MCF 10A (cell line): Measurements from ENCODE around the gene CACNG4. TPM values are rescaled to one million over a fixed set of nuclear protein-coding genes. Genes with fewer than 3 reads are reported as not detected.
A peak's percentile ranks its signal among the peaks of the same experiment; 100 is the strongest.

Experiments used
- BruUV-seq: library from RNA; stranded (reverse); fragments of 400-500 nt; replicated peaks from 2 replicates; lab custom pipeline; 2021; lab: Mats Ljungman, UMichigan
- CTCF ChIA-PET: fragments of 300-600 bp; sonication (Branson Sonifier 250); formaldehyde crosslinking; extraction: SDS; loops from one replicate; lab custom pipeline; 2021; ENCODE audit warnings: antibody characterized with exemption, inconsistent platforms; lab: Yijun Ruan, JAX
- POLR2A ChIA-PET: fragments of 300-600, 350-650 bp; sonication (Branson Sonifier 250); formaldehyde crosslinking; extraction: SDS; loops from one replicate; lab custom pipeline; 2020; ENCODE audit warnings: antibody characterized with exemption, inconsistent platforms; lab: Yijun Ruan, JAX
- DNase-seq: peaks from one replicate; pipeline ENCODE4 v3.0.0-alpha.2; 2018; ENCODE audit not compliant: unreplicated experiment
- H3K27ac Mint-ChIP-seq: one replicate; pipeline ENCODE4 v1.8.0; 2022; ENCODE audit warnings: mild to moderate bottlenecking, low read depth, mixed read lengths; ENCODE audit not compliant: unreplicated experiment
- H3K27me3 Mint-ChIP-seq: one replicate; pipeline ENCODE4 v1.8.0; 2022; ENCODE audit warnings: mixed read lengths; ENCODE audit not compliant: insufficient read depth, unreplicated experiment
- H3K36me3 Mint-ChIP-seq: one replicate; pipeline ENCODE4 v1.8.0; 2022; ENCODE audit warnings: mild to moderate bottlenecking, moderate library complexity, mixed read lengths; ENCODE audit not compliant: insufficient read depth, unreplicated experiment
- H3K4me1 Mint-ChIP-seq: one replicate; pipeline ENCODE4 v1.8.0; 2022; ENCODE audit warnings: mixed read lengths; ENCODE audit not compliant: insufficient read depth, unreplicated experiment
- H3K4me3 Mint-ChIP-seq: one replicate; pipeline ENCODE4 v1.8.0; 2022; ENCODE audit warnings: mild to moderate bottlenecking, moderate library complexity, mixed read lengths; ENCODE audit not compliant: unreplicated experiment
- H3K9me3 Mint-ChIP-seq: one replicate; pipeline ENCODE4 v1.8.0; 2022; ENCODE audit warnings: mixed read lengths; ENCODE audit not compliant: unreplicated experiment
- intact Hi-C: fragments of 100-400 bp; cut with micrococcal nuclease; formaldehyde crosslinking; loops from 2 replicates; pipeline ENCODE4 v1.14.1; 2022
- total RNA-seq: library from RNA; stranded (reverse); gene quantifications from 2 replicates; pipeline ENCODE4 v1.2.3, GENCODE V29; 2022
- TF ChIP-seq, protein P1 (sequence below): fragments of 200-600 bp; IDR thresholded peaks from one replicate; pipeline ENCODE4 v1.8.0; 2022; ENCODE audit warnings: antibody characterized with exemption, mild to moderate bottlenecking; ENCODE audit not compliant: unreplicated experiment

CACNG4 gene
- total RNA-seq, 1 experiment from 2014 or later: not detected

DNA sequence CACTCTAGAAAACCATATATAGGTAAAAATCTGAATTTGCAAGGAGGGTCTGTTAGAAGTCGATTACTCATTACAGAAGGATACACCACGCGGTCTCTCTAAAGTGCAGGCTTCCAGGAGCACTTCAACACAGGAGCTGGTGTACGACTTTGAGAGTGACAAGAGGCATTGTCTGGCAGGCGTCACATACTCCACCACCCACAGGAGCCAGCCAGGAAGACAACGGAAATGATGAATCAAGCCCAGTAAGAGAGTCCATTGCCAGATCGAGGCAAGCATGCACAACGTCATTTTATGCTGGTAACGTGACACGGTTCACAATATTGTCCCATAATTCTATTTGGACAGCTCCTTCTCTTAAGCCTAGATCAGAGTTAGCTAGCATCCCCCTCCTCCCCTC, 15.0 kb upstream of the CACNG4 start:
- DNase-seq: peak; percentile 65
- Mint-ChIP-seq H3K9me3 (no peaks in the 10 kb centered on the region), H3K4me3 (no peak overlapping the region), H3K36me3 (no peaks in the 10 kb centered on the region), H3K27ac (no peak overlapping the region), H3K4me1 (peaks cover 41% of the 10 kb centered on the region), H3K27me3 (peaks cover 7% of the 10 kb centered on the region)
- TF ChIP-seq, protein P1, sequence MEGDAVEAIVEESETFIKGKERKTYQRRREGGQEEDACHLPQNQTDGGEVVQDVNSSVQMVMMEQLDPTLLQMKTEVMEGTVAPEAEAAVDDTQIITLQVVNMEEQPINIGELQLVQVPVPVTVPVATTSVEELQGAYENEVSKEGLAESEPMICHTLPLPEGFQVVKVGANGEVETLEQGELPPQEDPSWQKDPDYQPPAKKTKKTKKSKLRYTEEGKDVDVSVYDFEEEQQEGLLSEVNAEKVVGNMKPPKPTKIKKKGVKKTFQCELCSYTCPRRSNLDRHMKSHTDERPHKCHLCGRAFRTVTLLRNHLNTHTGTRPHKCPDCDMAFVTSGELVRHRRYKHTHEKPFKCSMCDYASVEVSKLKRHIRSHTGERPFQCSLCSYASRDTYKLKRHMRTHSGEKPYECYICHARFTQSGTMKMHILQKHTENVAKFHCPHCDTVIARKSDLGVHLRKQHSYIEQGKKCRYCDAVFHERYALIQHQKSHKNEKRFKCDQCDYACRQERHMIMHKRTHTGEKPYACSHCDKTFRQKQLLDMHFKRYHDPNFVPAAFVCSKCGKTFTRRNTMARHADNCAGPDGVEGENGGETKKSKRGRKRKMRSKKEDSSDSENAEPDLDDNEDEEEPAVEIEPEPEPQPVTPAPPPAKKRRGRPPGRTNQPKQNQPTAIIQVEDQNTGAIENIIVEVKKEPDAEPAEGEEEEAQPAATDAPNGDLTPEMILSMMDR: no peak
- no TSS peak for BruUV-seq
- CTCF ChIA-PET: interaction anchor here (0.6 kb wide), 1 partner anchor 10 kb away, joined by 3 read pairs; no protein-coding TSS in a partner anchor
- intact Hi-C loops: no loop called here
- POLR2A ChIA-PET: no interaction called here

DNA sequence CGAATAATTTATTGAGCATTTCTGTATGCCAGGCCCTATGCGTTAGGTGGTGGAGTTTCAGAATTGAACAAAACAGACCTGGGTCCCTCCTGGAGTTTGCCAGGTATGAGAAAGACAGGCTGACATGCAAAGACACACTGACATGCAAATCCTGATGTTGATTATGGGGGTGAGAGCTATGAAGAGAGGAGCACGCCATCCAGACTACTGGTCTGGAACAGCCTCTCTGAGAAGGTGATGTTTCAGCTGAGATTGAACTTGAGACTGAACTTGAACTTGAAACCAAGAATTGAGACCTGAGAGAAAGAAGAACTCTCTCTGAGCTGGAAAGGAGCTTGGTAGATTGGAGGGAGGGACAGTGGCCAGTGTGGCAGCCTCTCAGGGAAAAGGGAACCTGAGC, 14.2 kb upstream of the CACNG4 start:
- intact Hi-C loops: no loop called here
- H3K9me3 Mint-ChIP-seq: no peaks in the 10 kb centered on the region
- H3K4me3 Mint-ChIP-seq: no peak overlapping the region
- BruUV-seq: no TSS peak
- TF ChIP-seq, protein P1: no peak
- H3K27me3 Mint-ChIP-seq: no peaks in the 10 kb centered on the region
- no peaks in the 10 kb centered on the region for H3K36me3 Mint-ChIP-seq
- ChIA-PET POLR2A (no interaction called here), CTCF (interaction anchor here (0.6 to 0.8 kb wide), 3 partner anchors 11 to 157 kb away, joined by 3 to 4 read pairs (median 4); no protein-coding TSS in a partner anchor)
- H3K27ac Mint-ChIP-seq: no peak overlapping the region
- peaks cover 37% of the 10 kb centered on the region for H3K4me1 Mint-ChIP-seq
- no peak for DNase-seq

DNA sequence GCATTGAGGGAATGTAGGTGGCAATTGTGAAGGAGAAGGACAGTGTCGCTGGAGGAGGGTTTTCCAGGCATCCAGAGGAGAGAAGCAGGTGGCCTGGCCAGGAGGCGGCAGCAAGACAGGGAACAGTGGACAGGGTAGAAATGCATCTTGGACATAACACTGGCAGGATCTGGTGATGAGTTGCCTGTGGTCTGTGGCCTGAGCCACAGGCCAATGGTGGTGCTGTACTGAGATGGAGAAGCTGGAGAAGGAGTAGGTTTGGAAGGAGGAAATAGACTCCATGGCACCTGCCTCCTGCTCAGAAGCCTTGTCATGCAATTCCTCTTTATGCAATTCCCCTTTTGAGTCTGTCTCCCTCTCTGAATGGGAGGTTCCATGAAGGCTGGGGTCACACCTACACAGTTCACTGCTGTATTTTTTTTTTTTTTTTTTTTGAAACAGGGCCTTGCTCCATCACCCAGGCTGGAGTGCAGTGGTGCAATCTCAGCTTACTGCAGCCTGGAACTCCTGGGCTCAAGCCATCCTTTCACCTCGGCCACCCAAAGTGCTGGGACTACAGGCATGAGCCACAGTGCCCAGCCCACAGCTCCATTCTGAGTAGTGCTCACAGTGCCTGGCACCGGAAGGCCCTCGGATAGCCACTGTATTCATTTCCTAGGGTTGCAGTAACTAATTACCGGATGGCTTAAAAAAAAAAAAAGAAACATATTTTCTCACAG, 13.5 kb upstream of the CACNG4 start:
- CTCF ChIA-PET: interaction anchor here (0.8 kb wide), 1 partner anchor 157 kb away, joined by 4 read pairs; no protein-coding TSS in a partner anchor
- Mint-ChIP-seq H3K27me3 (no peaks in the 10 kb centered on the region), H3K36me3 (no peaks in the 10 kb centered on the region), H3K27ac (peak overlapping the region; percentile 84), H3K4me1 (peaks cover 37% of the 10 kb centered on the region), H3K4me3 (no peak overlapping the region), H3K9me3 (no peaks in the 10 kb centered on the region)
- POLR2A ChIA-PET: interaction anchor here (0.6 kb wide), 1 partner anchor 633 kb away, joined by 4 read pairs; no protein-coding TSS in a partner anchor
- DNase-seq: peak; percentile 66
- intact Hi-C loops: no loop called here
- no TSS peak for BruUV-seq
- TF ChIP-seq, protein P1: no peak

DNA sequence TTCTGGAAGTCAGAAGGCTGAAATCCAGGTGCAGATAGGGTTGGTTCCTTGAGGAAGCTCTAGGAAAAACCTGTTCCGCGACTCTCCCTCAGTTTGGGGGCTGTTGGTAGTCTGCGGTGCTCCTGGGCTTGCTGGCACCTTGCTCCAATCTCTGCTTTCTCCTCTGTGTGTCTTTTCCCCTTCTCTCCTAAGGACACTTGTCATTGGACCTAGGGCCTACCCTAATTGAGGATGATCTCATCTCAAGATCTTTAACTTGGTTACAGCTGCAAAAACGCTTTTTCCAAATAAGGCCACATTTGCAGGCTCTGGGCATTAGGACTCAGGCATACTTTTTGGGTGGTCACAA, 12.9 kb upstream of the CACNG4 start:
- Mint-ChIP-seq H3K4me3 (peak overlapping the region; percentile 49), H3K4me1 (peaks cover 37% of the 10 kb centered on the region), H3K27ac (peak overlapping the region; percentile 84), H3K36me3 (no peaks in the 10 kb centered on the region), H3K27me3 (no peaks in the 10 kb centered on the region), H3K9me3 (no peaks in the 10 kb centered on the region)
- no TSS peak for BruUV-seq
- intact Hi-C loops: no loop called here
- TF ChIP-seq, protein P1: no peak
- ChIA-PET CTCF (no interaction called here), POLR2A (interaction anchor here (0.6 to 0.7 kb wide), 3 partner anchors 30 to 634 kb away, joined by 3 to 4 read pairs (median 3); no protein-coding TSS in a partner anchor)
- DNase-seq: no peak
